GM18526 (cell line): ENCODE data around the gene DHPS.

Source experiments
- POLR2A ChIP-seq: IDR thresholded peaks from 3 replicates; pipeline ENCODE4 v1.6.1; 2011; ENCODE audit not compliant: insufficient read length; ENCODE audit errors: extremely low read depth

The DHPS gene

DNA sequence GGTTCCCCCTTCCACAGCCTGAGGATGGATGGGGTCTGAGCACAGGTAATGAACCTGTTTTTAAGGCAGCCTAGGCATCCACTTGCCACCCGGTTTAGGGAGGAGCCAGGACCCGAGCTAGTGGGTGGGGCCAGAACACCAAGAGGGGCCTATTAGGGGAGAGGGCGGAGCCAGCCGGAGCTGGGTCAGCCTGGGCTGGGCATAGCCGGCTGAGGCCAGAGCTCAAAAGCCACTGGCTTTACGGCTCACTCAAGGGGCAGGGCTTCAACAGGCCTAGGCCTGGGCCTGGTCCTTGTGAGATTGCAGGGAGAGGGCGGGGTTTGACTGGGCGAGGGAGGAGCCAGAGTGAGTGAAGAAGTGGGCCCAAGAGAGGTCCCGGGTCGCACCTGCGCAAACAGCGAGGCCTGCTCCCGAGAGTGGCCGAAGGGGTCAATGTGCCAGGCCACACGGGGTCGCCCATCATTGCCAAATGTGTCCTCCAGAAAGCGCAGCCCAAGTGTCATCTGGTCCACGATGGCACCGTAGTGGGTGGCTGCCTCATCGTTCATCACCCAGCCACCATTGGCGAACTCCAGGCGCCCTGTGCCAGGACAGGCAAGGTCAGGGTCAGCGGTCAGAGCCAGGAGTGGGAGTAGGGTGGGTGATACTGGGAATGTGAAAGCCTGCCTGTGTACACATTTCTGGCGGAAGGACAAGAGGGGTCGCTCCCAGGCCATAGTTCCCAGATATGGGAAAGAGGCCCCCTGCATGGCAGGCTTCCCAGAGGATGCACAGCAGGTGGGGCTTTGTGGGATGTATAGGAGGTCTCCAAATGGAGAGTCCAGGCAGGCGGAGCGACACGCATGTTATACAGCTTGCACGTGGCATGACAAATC, 17.0 kb downstream of the DHPS start:
- TF ChIP-seq POLR2A = no peak

DNA sequence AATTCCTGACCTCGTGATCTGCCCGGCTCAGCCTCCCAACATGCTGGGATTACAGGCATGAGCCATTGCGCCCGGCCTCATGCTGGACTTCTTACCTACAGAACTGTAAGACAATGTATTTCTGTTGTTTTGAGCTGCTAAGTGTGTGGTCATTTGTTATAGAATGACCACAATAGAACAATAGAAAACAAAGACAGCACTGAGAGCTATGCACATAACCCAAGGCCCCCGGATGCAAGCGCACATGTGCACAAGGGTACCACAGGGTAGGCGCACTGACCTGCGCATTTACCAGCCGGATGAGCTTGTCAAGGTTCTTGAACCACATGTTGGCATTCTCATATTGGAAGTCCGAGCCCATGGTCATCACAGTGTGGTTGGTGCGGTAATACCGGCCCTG, 20.7 kb downstream of the DHPS start:
- no peak for TF ChIP-seq POLR2A

DNA sequence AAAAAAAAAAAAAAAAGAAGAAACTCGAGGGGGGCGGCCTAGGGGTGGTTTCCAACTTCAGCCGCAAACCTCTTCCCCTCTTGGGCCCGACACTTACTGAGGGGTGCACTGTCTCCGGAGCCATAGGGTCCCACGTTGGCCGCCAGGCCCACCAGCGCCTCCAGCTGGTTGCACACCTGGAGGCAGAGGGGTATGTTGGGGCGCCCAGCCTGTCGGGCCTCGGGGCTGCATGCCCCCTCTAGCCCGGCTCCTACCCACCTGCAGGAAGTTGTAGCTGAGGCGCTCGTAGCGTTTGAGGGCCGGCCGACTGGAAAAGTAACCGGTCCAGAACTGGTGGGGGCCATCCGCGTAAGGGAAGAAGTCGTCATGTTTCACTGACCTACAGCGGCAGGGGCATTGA, 23.7 kb downstream of the DHPS start:
- TF ChIP-seq POLR2A = no peak

DNA sequence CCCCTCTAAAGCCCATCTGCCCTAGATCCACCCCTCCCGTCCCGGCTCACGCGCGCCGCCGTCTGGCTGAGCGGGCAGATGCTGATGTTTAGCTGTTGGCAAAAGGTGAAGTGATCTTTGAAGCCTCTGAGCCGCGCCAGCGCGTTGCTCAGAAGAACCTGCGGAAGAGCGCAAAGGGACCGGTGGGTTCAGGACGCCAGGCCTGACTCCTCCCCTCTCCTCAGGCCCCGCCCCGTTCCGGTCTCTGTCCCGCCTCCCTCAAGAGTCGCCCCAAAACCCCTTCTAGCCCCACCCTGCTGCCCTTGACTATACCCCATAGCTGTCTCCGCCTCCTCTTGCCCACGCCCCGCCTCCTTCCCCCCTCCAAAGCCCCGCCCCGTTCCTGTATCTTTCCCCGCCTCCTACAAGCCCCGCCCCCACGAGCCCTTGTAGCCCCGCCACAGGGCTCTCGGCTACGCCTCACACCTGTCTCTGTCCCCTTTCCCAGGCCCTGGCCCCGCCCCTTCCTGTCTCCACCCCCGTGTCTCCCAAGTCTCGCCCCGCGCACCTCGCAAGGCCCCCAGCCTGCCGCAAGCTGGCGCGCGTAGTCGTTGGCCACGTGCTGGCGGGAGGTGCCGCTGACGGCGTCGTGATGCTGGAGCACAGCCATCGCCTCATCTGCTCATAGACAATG, 24.6 kb downstream of the DHPS start:
- TF ChIP-seq POLR2A = no peak

DNA sequence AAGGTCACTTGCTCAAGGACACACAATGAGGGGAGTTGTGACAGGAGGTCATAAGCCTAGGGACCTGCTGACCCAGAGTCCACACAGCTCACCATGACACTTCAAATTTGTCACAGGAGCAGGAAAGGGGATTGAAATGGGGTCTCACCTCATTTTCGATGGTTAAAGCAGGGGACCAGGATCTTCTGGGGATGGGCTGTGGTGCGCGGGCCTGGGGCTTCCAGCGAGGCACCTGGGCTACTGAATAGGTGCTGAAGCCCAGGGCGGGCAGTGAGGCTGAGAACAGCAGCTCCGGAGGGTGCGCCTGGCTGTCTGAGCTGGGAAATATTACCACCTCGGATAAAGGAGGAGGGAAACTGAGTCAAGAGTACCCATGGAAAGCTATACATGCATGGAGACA, 26.1 kb downstream of the DHPS start:
- TF ChIP-seq POLR2A = no peak

DNA sequence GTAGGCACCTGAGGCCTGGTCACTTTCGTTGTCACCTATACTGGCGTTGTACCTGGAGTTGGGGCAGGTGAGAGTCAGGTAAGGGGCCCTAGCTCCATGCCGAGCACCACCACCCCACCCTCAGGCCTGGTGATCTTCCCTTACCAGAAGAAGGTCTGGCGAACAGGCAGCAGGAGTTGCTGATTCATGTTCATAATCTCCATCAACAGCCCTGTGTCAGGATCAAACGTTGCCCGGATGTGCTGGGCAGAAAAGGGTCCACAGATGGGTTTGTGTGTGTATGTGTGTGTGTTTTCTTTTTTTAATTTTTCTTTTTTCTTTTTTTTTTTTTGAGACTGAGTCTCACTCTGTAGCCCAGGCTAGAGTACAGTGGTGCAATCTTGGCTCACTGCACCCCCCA, 29.5 kb downstream of the DHPS start:
- TF ChIP-seq POLR2A = no peak

DNA sequence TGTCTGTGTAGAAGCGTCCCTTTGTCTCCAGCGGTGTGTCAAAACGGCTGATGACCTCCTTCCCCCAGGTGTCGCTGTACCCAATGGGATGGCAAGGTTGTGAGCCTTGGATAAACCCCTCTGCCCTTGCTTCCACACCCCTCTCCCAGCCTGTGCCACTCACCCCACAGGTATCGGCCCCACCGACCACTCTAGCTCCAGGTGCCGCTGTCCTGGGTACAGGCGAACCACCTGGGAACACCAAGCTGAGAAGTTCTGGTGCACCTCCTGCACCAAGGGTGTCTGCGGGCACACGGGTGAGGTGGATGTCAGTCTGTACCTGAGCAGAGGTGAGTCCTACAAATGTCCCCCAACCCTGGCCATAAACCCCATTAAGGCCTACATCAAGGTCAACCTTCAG, 31.7 kb downstream of the DHPS start:
- TF ChIP-seq POLR2A = no peak

DNA sequence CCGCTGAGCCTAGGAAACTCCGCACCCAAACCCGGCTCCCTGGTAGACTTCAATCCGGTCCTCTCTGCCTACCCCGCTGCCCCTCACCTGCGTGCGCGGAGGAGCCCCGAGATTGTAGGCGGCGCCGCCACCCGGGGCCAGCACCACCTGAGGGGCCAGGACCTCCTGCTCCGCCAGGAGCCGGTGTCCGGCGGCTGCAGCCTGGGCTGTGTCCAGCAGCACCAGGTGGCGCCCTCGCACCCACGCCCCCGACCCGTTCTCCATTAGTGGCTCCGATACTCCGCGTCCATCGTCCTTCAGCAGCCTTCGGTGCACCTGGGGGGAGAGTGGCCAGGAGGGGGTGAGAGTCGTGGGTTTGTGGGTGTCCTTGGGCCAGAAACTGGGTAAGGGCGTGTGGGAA, 33.6 kb downstream of the DHPS start:
- TF ChIP-seq POLR2A = no peak

DNA sequence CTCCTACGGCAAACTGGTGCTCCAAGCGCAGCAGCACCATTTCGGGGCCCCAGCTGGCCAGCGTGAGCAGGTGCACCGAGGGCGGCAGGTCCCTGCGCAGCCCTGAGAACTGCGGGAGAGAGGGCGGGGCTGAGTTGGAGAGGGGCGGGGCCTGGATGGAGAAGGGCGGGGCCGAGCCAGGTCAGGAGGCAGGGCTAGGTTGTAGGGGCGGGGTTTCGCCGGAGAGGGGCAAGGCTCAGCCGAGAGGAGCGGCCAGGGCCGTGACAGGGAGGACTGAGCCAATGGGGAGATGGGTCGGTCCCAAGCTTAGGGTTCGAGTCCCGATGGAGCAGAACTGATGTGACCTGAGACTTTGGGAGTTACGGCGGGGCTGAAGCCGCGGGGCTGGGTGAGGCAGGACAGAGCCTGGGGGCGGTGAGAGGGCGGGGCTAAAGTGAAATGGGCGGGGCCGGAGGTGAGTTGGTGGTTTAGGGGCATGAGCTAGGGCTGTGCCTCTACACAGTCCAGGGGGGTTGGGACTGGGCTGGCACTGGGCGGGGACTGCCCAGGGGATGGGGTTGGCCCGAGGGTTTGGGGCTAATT, 34.1 kb downstream of the DHPS start:
- TF ChIP-seq POLR2A = peak; percentile 26

DNA sequence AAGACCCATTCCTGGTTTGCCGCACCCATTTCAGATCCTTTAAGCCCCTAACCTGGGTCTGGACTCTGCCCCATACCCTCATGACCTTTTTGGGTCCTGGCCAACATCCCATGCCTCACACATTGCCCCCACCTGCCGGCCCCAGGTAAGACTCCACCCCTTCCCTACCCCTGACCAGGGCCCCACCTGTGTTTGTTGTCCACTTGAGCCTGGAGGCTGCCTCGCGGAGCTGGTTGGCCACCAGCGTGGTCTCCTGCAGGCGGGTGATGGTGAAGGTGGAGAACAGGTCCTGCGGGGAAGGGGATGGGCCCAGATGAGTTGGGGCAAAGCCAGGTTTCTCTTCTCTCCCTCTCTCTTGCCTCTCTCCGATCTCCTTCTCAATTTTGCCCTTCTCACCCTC, 34.6 kb downstream of the DHPS start:
- no peak for TF ChIP-seq POLR2A

DNA sequence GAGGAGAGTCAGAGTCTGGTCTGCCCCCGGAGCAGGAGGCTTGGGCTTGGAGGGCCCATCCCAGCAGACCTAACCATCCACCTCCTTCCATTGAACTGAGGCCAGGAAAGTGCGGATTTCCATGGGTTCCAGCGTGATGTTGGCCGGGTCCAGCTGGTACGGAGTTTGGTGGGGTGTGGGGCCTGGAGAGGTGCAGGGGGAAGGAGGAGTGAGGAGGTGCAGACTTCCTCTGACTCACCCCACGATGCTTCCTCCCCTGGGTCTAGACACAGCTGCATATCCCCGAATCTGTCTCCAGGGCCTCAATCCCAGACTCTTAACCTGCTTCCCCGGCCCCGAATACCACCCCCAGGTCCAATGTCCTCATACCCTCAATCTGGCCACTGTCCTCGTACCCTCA, 35.1 kb downstream of the DHPS start:
- TF ChIP-seq POLR2A = no peak

DNA sequence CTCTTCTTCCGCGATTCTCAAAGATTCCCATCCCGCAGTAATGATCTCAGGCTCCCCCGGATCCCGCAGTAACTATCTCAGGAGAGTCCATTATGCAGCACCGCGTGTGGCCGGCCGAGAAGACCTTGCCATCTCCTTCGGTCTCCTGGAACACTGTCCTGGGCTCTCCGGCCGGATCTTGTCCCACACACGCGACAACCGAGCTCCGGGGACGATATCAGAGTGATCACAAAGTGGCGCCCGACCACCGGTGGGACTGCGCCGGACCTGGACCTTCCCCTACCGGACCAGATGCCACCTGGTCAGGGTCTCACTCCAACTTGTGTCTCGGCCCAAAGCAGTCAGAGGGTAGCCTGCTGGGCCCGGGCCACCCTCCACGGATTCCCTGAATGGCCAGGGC, 39.2 kb downstream of the DHPS start:
- TF ChIP-seq POLR2A = no peak

DNA sequence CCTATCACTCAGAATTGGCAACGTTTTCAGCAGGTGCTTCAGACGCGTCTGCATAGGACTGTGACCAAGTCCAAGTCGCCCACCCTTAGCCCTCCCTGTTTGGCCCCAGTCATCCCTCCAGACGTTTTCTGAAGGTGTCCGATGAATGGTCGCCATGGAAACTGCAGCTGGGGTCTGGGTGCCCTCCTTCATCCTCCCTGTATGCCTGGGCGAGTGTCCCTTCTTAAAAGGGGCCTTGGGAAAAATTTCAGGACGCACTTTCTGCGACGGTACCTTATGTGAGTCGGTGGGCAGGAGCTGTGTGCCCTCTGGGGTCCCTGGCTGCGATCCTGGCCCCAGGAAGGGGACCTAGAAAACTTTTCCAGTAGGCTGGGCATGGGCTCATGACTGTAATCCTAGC, 40.2 kb downstream of the DHPS start:
- no peak for TF ChIP-seq POLR2A

DNA sequence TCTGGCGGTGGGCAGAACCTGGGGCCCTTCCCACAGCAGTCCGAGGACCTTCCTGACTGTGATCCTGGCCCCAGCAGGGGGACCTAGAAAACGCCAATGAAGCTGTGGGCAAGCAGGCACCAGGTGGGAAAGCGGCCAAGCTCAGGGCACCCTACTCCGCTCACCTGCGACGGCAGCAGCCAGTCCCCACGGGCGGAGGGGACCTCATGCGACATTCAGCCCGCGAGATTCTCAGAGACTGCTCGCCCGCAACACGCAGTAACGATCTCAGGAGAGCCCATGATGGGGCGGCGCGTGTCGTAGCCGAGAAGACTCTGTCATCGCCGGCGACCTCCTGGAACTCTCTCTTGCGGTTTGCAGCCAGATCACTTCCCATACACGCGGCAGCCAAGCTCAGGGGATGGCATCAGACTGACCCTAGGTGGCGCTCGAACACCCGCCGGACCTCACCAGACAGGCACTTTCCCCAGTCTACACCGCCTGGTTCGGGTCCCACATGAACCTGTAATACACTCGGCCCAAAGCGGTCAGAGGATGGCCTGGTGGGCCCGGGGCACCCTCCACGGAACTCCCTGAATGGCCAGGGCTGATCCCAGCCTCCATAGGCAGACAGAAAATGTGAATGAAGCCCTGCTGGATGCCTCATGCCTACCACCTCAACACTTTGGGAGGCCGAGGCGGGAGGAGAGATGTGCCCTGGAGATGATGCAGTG, 41.6 kb downstream of the DHPS start:
- TF ChIP-seq POLR2A = peak; percentile 18

DNA sequence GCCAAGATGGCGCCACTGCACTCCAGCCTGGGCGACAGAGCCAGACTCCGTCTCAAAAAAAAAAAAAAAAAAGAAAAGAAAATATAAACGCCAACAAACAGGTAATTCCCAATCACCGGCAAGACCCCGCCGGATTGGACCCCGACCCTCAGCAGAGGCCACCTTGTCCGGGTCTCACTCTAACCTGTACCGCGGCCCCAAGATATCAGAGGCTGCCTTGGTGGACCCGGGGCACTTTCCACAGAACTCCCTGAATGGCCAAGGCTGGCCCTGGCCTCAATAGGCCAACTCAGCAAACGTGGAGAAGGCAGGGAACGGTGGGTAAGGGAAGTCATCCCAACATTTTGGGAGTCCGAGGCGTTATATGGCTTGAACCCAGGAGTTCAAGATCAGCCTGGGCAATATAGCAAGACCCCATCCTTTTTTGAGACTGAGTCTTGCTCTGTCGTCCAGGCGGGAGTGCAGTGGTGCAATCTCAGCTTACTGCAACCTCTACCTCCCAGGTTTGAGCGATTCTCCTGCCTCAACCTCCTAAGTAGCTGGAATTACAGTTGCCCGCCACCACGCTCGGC, 43.0 kb downstream of the DHPS start:
- TF ChIP-seq POLR2A = no peak
